GM18502 (cell line): Measurements from ENCODE around the gene APOC3.

Experiments used
- ATAC-seq: cut with Tn5 transposase; IDR thresholded peaks from one replicate; pipeline ENCODE4 v1.9.1; 2021; ENCODE audit warnings: mild to moderate bottlenecking; ENCODE audit not compliant: unreplicated experiment, poor library complexity

APOC3 gene

GRCh38 chr11:116843661-116844060 is 14.0 kb downstream of the APOC3 start:
- no peak for ATAC-seq

DNA sequence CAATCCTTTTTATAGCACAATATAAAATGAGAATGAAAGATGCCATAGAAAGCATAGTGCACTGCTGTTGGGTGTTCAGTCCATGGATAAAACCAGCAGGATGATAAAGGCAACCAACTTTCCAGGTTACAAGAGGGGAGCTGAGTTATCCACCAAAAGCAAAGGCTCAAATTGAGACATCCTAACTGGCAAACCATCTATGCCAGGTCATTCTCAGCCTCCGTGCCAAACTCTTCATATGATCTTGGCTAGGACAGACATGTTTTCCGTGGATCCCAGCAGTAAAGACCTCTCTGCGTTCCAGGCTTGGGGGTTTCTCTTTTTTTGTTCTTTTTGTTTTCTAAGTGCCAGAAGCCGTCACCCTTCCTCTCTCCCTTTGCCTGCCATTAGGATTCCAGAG is 15.0 kb downstream of the APOC3 start:
- ATAC-seq, result no peak

DNA sequence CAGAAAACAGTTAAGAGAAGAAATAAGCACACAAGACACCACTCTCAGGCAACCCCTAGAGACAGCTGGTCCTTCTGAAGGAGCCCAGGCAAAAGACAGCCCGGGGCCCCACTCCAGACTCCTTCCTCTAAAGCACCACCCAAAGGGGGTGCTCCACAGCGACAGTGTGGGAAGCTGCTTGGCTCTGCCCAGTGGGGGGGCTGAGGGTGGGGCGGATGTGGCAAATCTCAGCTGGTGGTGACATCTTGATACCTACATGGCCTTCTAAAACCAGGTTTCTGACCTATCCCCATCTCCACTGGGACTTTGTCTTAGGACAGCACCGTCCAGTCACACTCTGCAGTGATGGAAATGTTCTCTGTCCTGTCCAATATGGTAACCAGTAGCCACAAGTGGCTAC is 17.9 kb downstream of the APOC3 start:
- no peak for ATAC-seq

DNA sequence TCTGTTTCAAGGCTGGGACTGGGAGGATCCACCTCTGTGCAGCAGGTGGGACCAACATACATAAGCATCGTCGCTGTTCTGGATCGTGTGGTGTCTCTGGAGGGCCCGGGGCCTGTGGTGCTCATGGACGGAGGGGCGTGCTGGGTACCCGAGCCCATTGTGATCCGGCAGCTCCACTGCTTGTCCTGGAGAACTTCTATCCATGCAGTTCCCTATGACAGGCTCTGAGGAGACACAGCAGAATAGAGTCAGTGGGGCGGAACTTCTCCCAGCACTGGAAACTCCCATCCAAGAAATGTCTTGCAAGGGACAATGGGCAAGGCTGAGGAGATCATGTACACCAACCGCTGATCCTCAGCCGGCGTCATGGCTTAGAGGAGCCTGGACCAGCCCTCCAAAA is 19.4 kb downstream of the APOC3 start:
- no peak for ATAC-seq

- ATAC-seq, result no peak
These were observed 19.8 kb downstream of the APOC3 start for GRCh38 chr11:116849486-116849885.

DNA sequence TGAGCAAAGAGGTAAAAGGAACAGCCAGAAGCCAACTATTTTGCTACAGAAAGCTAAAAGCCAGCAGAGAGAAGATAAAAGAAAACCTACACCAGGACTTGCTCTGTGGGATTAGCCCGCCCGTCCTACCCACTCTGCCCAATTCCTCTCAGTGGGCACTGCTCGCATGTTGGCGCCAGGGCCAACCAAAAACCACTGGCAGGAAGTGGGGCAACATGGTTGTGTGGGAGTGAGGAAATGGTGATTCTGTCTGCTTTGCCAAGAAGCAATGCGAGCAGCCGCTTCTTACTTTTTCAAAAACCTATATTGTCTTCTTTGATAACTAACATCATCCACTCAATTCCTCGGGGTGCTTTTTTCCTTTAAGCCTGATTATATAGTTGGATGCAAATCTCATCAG is 21.9 kb downstream of the APOC3 start:
- no peak for ATAC-seq

DNA sequence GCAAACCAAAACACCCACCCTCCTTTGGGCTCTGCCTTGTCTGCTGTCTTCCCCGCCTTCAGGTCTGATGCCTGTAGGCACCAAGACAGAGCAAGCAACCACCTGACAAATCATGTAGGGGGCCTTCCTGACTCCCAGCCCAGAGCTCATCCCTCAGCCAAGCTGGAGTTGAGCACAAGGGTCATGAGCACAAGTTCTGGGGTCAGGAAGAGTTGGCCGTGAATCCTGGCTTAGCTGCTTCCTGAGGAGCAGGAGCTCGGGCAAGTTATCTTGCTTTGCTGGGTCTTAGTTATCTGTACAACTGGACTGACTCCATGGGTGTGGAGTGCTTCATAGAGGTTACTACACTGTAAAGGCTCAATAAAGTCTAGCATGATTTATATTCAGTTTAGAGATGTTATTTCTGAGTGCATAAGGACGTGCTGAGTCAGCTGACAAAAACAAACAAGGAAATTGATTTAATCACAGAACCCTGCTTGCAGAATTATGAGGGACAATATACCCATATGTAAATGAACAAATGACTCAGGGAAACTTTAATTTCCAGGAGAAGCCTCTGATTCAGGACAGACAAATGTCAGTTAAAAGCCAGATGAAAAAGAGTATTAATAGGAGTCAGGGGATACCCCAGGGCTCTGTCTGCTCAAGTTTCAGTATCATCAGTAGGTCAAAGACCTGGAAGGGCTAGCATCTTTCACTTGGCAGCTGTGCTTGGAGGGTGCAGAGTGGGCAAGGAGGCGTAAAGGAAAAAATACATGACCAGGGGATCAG is 22.7 kb downstream of the APOC3 start:
- ATAC-seq, result peak; percentile 37

- ATAC-seq, result peak; percentile 95
These were observed 23.9 kb downstream of the APOC3 start for GRCh38 chr11:116853461-116854073.

DNA sequence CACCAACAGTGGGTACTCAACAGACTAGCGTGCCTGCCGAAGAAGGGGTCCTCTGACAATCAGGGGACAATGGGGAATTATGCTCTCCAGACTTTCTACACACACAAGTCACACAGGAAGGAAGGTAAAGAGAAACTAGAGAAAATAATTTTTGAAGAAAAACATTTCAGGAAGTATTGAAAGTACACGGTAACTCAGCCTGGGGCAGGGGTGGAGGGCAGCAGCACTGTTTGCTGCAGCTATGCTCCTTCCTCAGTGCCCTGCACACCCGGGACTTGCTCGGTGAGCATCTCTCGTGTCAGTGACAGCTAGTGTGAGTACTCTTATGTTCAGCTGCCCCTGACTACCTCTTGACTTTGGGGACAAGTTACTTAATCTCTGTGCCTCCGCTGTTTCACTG is 25.7 kb downstream of the APOC3 start:
- ATAC-seq, result no peak

GRCh38 chr11:116856423-116856822 is 26.7 kb downstream of the APOC3 start:
- ATAC-seq, result no peak

- no peak for ATAC-seq
These were observed 27.6 kb downstream of the APOC3 start for GRCh38 chr11:116857316-116857715.

GRCh38 chr11:116857936-116858335 is 28.2 kb downstream of the APOC3 start:
- ATAC-seq, result no peak

DNA sequence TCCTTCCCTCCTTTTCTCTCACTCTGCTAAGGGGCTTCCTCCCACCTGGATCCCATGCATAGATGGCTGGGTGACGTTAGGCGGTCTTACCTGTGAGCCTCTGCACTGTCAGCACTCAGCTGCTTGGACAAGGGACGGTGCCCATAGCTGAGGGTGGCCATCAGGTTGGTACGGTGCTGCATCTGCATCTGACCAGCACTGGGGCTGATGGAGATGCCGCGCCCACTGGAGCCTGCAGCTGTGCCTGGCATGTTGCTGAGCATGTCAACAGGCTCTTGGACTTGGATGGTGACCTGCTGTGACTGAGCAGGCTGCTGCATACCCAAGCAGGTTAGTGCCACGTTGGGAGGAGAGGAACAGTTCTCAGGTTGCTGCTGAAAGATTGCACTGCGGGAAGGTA is 29.5 kb downstream of the APOC3 start:
- no peak for ATAC-seq

GRCh38 chr11:116860303-116860702 is 30.6 kb downstream of the APOC3 start:
- no peak for ATAC-seq

- ATAC-seq, result no peak
These were observed 31.8 kb downstream of the APOC3 start for GRCh38 chr11:116861539-116861938.

DNA sequence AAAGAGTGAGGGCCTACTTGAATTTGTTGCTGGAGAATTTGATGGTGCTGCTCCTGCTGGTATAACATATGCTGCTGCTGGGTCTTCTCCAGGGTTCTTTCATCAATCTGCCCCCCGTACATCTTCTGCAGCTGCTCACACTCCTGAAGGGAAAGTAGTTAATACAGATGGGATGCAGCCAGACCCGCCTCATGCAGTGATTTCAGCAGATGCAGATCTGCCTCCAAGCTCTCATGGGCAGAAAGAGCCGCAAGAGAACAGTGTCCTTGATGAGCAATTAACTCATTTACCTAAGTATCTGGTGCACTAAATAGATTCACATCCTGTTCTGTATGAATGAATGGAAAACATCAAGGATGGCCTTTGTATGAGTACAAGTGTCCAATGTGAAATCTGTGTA is 32.5 kb downstream of the APOC3 start:
- ATAC-seq, result no peak

DNA sequence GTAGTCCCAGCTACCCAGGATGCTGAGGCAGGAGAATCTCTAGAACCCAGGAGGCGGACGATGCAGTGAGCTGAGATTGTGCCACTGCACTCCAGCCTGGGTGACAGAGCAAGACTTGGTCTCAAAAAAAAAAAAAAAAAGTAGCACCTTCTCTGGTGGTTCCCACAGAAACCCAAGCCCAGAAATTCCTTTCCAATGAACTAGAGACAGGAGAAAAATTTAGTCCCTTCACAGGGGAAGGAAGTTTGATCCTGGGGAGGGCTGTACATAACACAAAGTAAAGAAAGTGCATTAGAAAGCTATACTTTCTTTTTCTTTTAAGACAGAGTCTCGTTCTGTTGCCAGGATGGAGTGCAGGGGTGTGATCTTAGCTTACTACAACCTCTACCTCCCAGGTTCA is 33.2 kb downstream of the APOC3 start:
- ATAC-seq, result no peak

- no peak for ATAC-seq
These were observed 34.8 kb downstream of the APOC3 start for GRCh38 chr11:116864531-116864930.

GRCh38 chr11:116865696-116866095 is 36.0 kb downstream of the APOC3 start:
- no peak for ATAC-seq

DNA sequence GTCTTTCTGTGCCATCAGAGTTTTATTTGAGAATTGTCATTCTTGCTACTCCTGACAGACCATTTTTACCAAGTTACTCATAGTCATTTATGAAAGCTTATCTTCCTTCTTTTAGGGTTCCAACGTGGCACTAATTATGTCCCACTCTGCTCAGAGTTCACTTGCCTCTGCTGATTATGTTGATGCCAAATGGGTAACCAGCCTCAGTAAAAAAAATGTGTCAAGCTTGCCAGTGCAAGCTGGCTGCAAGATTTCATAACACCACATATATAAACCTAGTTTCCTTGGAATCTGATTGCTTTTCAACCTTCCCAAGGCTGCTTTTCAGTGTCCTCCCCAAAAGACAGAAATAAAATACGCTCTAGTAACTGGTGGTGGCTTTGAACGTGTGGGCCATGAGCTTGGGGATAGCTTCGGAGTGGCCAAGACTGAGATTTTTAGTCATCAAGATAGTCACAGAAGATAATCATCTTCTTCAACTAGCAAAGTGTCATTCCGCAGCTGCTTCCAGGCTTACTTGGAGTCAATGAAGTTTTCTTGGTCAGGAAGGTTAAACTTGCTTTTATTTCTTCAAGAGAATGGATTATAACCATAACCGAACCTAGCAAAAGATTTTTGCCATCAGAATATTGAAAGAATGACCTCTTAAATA is 37.2 kb downstream of the APOC3 start:
- no peak for ATAC-seq

DNA sequence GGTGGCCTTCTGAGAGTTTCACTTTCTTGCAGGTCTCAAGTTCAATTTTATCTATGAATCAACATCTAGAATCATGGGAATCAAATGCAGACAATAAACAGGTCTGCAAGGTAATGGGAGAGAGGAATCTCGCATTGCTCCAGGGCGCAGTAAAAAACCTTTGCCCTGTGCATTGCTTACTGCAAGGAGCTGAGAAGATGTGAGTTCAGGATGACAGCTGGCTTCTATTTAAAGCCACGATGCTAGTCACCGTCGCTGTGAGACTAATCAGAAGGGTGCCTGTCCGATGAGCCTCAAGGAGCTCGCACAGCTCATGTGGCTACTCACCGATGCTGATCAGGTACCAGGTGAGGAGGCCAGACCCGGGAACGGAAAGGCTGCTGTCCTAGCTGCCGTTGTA is 37.9 kb downstream of the APOC3 start:
- ATAC-seq, result no peak

GRCh38 chr11:116868066-116868465 is 38.4 kb downstream of the APOC3 start:
- ATAC-seq, result no peak
